ENCODE measurements around the gene PITPNC1. TPM values are rescaled to one million over a fixed set of nuclear protein-coding genes. Genes with fewer than 3 reads are reported as not detected.

PITPNC1 gene
- total and polyA plus RNA-seq, 4 experiments from 2014 or later = 68.4 to 124 (median 89.9) TPM

- Histone ChIP-seq H3K4me3 (ENCODE audit: low read length in 2 of 2) (no peak overlapping the region), H3K9me3 (ENCODE audit: control insufficient read depth in 1 of 2, low read length in 2 of 2) (no peaks in the 10 kb centered on the region), H3K27ac (ENCODE audit: low read depth, low read length) (no peak overlapping the region), H3K36me3 (ENCODE audit: insufficient read depth, low read length) (no peaks in the 10 kb centered on the region), H3K27me3 (ENCODE audit: insufficient read depth, low read length) (no peaks in the 10 kb centered on the region), H3K4me1 (ENCODE audit: insufficient read depth, low read length) (peaks cover 43% of the 10 kb centered on the region)
- ChIA-PET POLR2A (ENCODE audit: partially characterized antibody) (interaction anchor here (2.4 to 4.4 kb wide), 2 partner anchors 40 to 103 kb away, joined by 10 to 27 read pairs; partner anchors contain the start of gene PITPNC1), CTCF (ENCODE audit: partially characterized antibody) (interaction anchor here (1.1 to 17.7 kb wide), 3 partner anchors 14 to 206 kb away, joined by 3 to 605 read pairs (median 5); partner anchors contain the start of genes PITPNC1 and PSMD12)
- Mint-ChIP-seq H3K4me1 (peaks cover 46 to 80% (median 61%) of the 10 kb centered on the region in 4 donors), H3K36me3 (no peaks in the 10 kb centered on the region), H3K9me3 (peaks cover 0 to 3% (median 0%) of the 10 kb centered on the region in 8 donors), H3K27ac (peak overlapping the region in 5 of 7 donors; percentile 19 to 66 (median 41)), H3K27me3 (no peaks in the 10 kb centered on the region), H3K4me3 (peak overlapping the region in 1 of 8 donors; percentile 7)
- intact Hi-C loops (cut with micrococcal nuclease) = no loop called here
- no peak for DNase-seq
These were observed 104.7 kb downstream of the PITPNC1 start for GRCh38 chr17:67481808-67482207.

- Histone ChIP-seq H3K4me3 (ENCODE audit: low read length in 2 of 2) (no peak overlapping the region), H3K36me3 (ENCODE audit: insufficient read depth, low read length) (no peaks in the 10 kb centered on the region), H3K27ac (ENCODE audit: low read depth, low read length) (no peak overlapping the region), H3K9me3 (ENCODE audit: control insufficient read depth in 1 of 2, low read length in 2 of 2) (no peaks in the 10 kb centered on the region), H3K27me3 (ENCODE audit: insufficient read depth, low read length) (no peaks in the 10 kb centered on the region), H3K4me1 (ENCODE audit: insufficient read depth, low read length) (peaks cover 43% of the 10 kb centered on the region)
- no peaks in the 10 kb centered on the region for H3K27me3 Mint-ChIP-seq
- H3K9me3 Mint-ChIP-seq = peaks cover 0 to 3% (median 0%) of the 10 kb centered on the region in 8 donors
- peaks cover 0 to 5% of the 10 kb centered on the region in 2 donors for H3K36me3 Mint-ChIP-seq
- ChIA-PET POLR2A (ENCODE audit: partially characterized antibody) (interaction anchor here (2.4 to 4.4 kb wide), 2 partner anchors 41 to 104 kb away, joined by 10 to 27 read pairs; partner anchors contain the start of gene PITPNC1), CTCF (ENCODE audit: partially characterized antibody) (interaction anchor here (1.1 to 17.7 kb wide), 4 partner anchors 10 to 205 kb away, joined by 3 to 605 read pairs (median 4); partner anchors contain the start of genes PITPNC1 and PSMD12)
- no peak for DNase-seq
- intact Hi-C loops (cut with micrococcal nuclease) = no loop called here
- H3K4me3 Mint-ChIP-seq = no peak overlapping the region
- peaks cover 50 to 83% (median 63%) of the 10 kb centered on the region in 4 donors for H3K4me1 Mint-ChIP-seq
- peak overlapping the region in 2 of 7 donors; percentile 18 to 44 for H3K27ac Mint-ChIP-seq
These were observed 105.7 kb downstream of the PITPNC1 start for GRCh38 chr17:67482764-67483163.

GRCh38 chr17:67484261-67484660, 107.2 kb downstream of the PITPNC1 start:
- DNase-seq = no peak
- H3K4me1 ChIP-seq (ENCODE audit: insufficient read depth, low read length) = peaks cover 30% of the 10 kb centered on the region
- Mint-ChIP-seq H3K4me1 (peaks cover 39 to 73% (median 55%) of the 10 kb centered on the region in 4 donors), H3K36me3 (peaks cover 0 to 8% of the 10 kb centered on the region in 2 donors), H3K4me3 (no peak overlapping the region), H3K27me3 (no peaks in the 10 kb centered on the region), H3K27ac (peak overlapping the region in 1 of 7 donors; percentile 23), H3K9me3 (peaks cover 0 to 3% (median 0%) of the 10 kb centered on the region in 8 donors)
- H3K27me3 ChIP-seq (ENCODE audit: insufficient read depth, low read length) = no peaks in the 10 kb centered on the region
- H3K4me3 ChIP-seq (ENCODE audit: low read length in 2 of 2) = no peak overlapping the region
- no peak overlapping the region for H3K27ac ChIP-seq (ENCODE audit: low read depth, low read length)
- H3K9me3 ChIP-seq (ENCODE audit: control insufficient read depth in 1 of 2, low read length in 2 of 2) = no peaks in the 10 kb centered on the region
- no peaks in the 10 kb centered on the region for H3K36me3 ChIP-seq (ENCODE audit: insufficient read depth, low read length)
- ChIA-PET POLR2A (ENCODE audit: partially characterized antibody) (interaction anchor here (0.8 to 4.4 kb wide), 2 partner anchors 43 to 106 kb away, joined by 3 to 27 read pairs; partner anchors contain the start of gene PITPNC1), CTCF (ENCODE audit: partially characterized antibody) (interaction anchor here (0.7 to 17.7 kb wide), 2 partner anchors 9 to 107 kb away, joined by 3 to 605 read pairs; partner anchors contain the start of genes PITPNC1 and PSMD12)
- intact Hi-C loops (cut with micrococcal nuclease) = no loop called here

- no peak overlapping the region for H3K4me3 ChIP-seq (ENCODE audit: low read length in 2 of 2)
- H3K4me1 ChIP-seq (ENCODE audit: insufficient read depth, low read length) = peaks cover 22% of the 10 kb centered on the region
- no peak for DNase-seq
- Mint-ChIP-seq H3K27ac (peak overlapping the region in 1 of 7 donors; percentile 8), H3K4me1 (peaks cover 36 to 76% (median 57%) of the 10 kb centered on the region in 4 donors), H3K36me3 (peaks cover 0 to 9% of the 10 kb centered on the region in 2 donors), H3K27me3 (no peaks in the 10 kb centered on the region), H3K4me3 (no peak overlapping the region), H3K9me3 (peaks cover 0 to 3% (median 0%) of the 10 kb centered on the region in 8 donors)
- no peaks in the 10 kb centered on the region for H3K27me3 ChIP-seq (ENCODE audit: insufficient read depth, low read length)
- H3K27ac ChIP-seq (ENCODE audit: low read depth, low read length) = no peak overlapping the region
- ChIA-PET POLR2A (ENCODE audit: partially characterized antibody) (interaction anchor here (1.4 to 2.0 kb wide), 2 partner anchors 8 to 44 kb away, joined by 3 to 7 read pairs; no protein-coding TSS in a partner anchor), CTCF (ENCODE audit: partially characterized antibody) (interaction anchor here (2.5 to 17.7 kb wide), 2 partner anchors 11 to 109 kb away, joined by 10 to 605 read pairs; partner anchors contain the start of genes PITPNC1 and PSMD12)
- intact Hi-C loops (cut with micrococcal nuclease) = no loop called here
- no peaks in the 10 kb centered on the region for H3K9me3 ChIP-seq (ENCODE audit: control insufficient read depth in 1 of 2, low read length in 2 of 2)
- H3K36me3 ChIP-seq (ENCODE audit: insufficient read depth, low read length) = no peaks in the 10 kb centered on the region
These were observed 108.6 kb downstream of the PITPNC1 start for GRCh38 chr17:67485666-67486065.

- no peaks in the 10 kb centered on the region for H3K36me3 ChIP-seq (ENCODE audit: insufficient read depth, low read length)
- no peak overlapping the region for H3K27ac ChIP-seq (ENCODE audit: low read depth, low read length)
- DNase-seq = no peak
- peaks cover 36% of the 10 kb centered on the region for H3K4me1 ChIP-seq (ENCODE audit: insufficient read depth, low read length)
- H3K4me3 ChIP-seq (ENCODE audit: low read length in 2 of 2) = no peak overlapping the region
- Mint-ChIP-seq H3K36me3 (peaks cover 3 to 9% of the 10 kb centered on the region in 2 donors), H3K27me3 (no peaks in the 10 kb centered on the region), H3K4me3 (peak overlapping the region in 2 of 8 donors; percentile 25 to 69), H3K27ac (peak overlapping the region in 6 of 7 donors; percentile 31 to 86 (median 72)), H3K9me3 (peaks cover 0 to 3% (median 0%) of the 10 kb centered on the region in 8 donors), H3K4me1 (peaks cover 35 to 80% (median 62%) of the 10 kb centered on the region in 4 donors)
- ChIA-PET POLR2A (ENCODE audit: partially characterized antibody) (interaction anchor here (0.7 to 2.0 kb wide), 4 partner anchors 10 to 109 kb away, joined by 3 to 7 read pairs (median 5); no protein-coding TSS in a partner anchor), CTCF (ENCODE audit: partially characterized antibody) (interaction anchor here (1.7 to 17.7 kb wide), 3 partner anchors 12 to 111 kb away, joined by 4 to 605 read pairs (median 10); partner anchors contain the start of genes PITPNC1 and PSMD12)
- intact Hi-C loops (cut with micrococcal nuclease) = no loop called here
- no peaks in the 10 kb centered on the region for H3K27me3 ChIP-seq (ENCODE audit: insufficient read depth, low read length)
- no peaks in the 10 kb centered on the region for H3K9me3 ChIP-seq (ENCODE audit: control insufficient read depth in 1 of 2, low read length in 2 of 2)
These were observed 110.4 kb downstream of the PITPNC1 start for GRCh38 chr17:67487506-67487905.

- Histone ChIP-seq H3K27ac (ENCODE audit: low read depth, low read length) (no peak overlapping the region), H3K27me3 (ENCODE audit: insufficient read depth, low read length) (no peaks in the 10 kb centered on the region), H3K9me3 (ENCODE audit: control insufficient read depth in 1 of 2, low read length in 2 of 2) (no peaks in the 10 kb centered on the region), H3K4me1 (ENCODE audit: insufficient read depth, low read length) (peaks cover 43% of the 10 kb centered on the region), H3K4me3 (ENCODE audit: low read length in 2 of 2) (no peak overlapping the region), H3K36me3 (ENCODE audit: insufficient read depth, low read length) (no peaks in the 10 kb centered on the region)
- DNase-seq = no peak
- intact Hi-C loops (cut with micrococcal nuclease) = no loop called here
- peaks cover 40 to 79% (median 64%) of the 10 kb centered on the region in 4 donors for H3K4me1 Mint-ChIP-seq
- POLR2A ChIA-PET (ENCODE audit: partially characterized antibody) = interaction anchor here (0.7 to 1.7 kb wide), 2 partner anchors 35 to 109 kb away, joined by 3 to 7 read pairs; no protein-coding TSS in a partner anchor
- peak overlapping the region in 2 of 7 donors; percentile 25 to 46 for H3K27ac Mint-ChIP-seq
- CTCF ChIA-PET (ENCODE audit: partially characterized antibody) = interaction anchor here (1.7 to 17.7 kb wide), 3 partner anchors 13 to 111 kb away, joined by 4 to 605 read pairs (median 10); partner anchors contain the start of genes PITPNC1 and PSMD12
- H3K36me3 Mint-ChIP-seq = peaks cover 3 to 11% of the 10 kb centered on the region in 2 donors
- H3K27me3 Mint-ChIP-seq = no peaks in the 10 kb centered on the region
- H3K9me3 Mint-ChIP-seq = peaks cover 0 to 3% (median 0%) of the 10 kb centered on the region in 8 donors
- H3K4me3 Mint-ChIP-seq = no peak overlapping the region
These were observed 111.1 kb downstream of the PITPNC1 start for GRCh38 chr17:67488161-67488560.

- Histone ChIP-seq H3K4me1 (ENCODE audit: insufficient read depth, low read length) (peaks cover 47% of the 10 kb centered on the region), H3K27ac (ENCODE audit: low read depth, low read length) (no peak overlapping the region), H3K9me3 (ENCODE audit: control insufficient read depth in 1 of 2, low read length in 2 of 2) (no peaks in the 10 kb centered on the region), H3K36me3 (ENCODE audit: insufficient read depth, low read length) (no peaks in the 10 kb centered on the region), H3K4me3 (ENCODE audit: low read length in 2 of 2) (no peak overlapping the region), H3K27me3 (ENCODE audit: insufficient read depth, low read length) (no peaks in the 10 kb centered on the region)
- intact Hi-C loops (cut with micrococcal nuclease) = no loop called here
- H3K9me3 Mint-ChIP-seq = peaks cover 0 to 3% (median 0%) of the 10 kb centered on the region in 8 donors
- ChIA-PET CTCF (ENCODE audit: partially characterized antibody) (interaction anchor here (17.7 kb wide), 1 partner anchor 112 kb away, joined by 605 read pairs; the partner anchor contains the start of genes PITPNC1 and PSMD12), POLR2A (ENCODE audit: partially characterized antibody) (no interaction called here)
- no peaks in the 10 kb centered on the region for H3K27me3 Mint-ChIP-seq
- peaks cover 3 to 11% of the 10 kb centered on the region in 2 donors for H3K36me3 Mint-ChIP-seq
- DNase-seq = no peak
- peak overlapping the region in 2 of 8 donors; percentile 4 to 42 for H3K4me3 Mint-ChIP-seq
- H3K27ac Mint-ChIP-seq = peak overlapping the region in 1 of 7 donors; percentile 27
- H3K4me1 Mint-ChIP-seq = peaks cover 43 to 85% (median 66%) of the 10 kb centered on the region in 4 donors
These were observed 111.7 kb downstream of the PITPNC1 start for GRCh38 chr17:67488768-67489167.

Data from CD4-positive, alpha-beta memory T cell (primary cell).